Measurements from ENCODE around the gene TTC7B.

The TTC7B gene

DNA sequence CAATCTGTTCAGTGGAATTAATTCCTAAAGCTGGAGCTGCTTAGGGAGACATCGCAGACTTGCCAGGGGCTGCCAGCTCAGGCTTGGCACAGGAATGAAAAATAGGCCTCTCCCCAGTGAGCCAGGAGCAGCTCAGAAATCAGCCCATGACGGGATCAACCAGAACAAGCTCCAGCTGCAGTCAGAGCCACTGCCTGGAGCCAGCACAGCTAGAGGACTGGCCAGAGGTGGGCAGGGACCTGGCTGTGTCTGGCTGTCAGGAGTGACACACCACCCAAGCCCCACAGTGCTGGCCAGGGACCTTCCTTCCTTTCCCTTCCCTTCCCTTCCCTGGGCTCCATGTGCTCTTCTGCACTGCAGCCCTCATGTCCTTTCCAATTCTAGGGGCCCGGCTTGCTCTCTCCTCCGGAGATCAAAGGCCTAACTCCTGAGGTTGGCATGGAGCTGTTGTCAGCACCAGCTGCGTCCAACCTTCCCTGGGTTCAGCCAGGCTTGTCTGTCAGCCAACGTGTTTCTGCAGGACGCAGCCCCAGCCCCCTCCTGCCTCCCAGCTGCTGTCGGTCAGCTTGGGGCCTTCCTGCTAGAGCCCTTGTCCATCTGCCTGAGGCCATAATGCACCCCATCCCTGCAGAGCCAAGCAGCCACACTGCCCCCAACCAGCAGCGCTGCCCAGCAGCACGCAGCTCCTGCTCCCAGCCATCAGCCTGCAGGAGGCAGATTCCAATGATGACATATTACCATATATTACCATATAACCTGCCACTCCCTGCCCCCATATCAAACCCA lies 270.1 kb downstream of the TTC7B start:
- no peak for DNase-seq (ENCODE audit: low read depth in 2 of 2)

GRCh38 chr14:90545382-90545781 lies 270.8 kb downstream of the TTC7B start:
- no peak for DNase-seq (ENCODE audit: low read depth in 2 of 2)

- DNase-seq (ENCODE audit: low read depth in 2 of 2): no peak
Observed at GRCh38 chr14:90544971-90545370, 271.3 kb downstream of the TTC7B start.

- no peak for DNase-seq (ENCODE audit: low read depth in 2 of 2)
Observed at GRCh38 chr14:90544566-90544965, 271.7 kb downstream of the TTC7B start.

GRCh38 chr14:90543876-90544275 lies 272.4 kb downstream of the TTC7B start:
- no peak for DNase-seq (ENCODE audit: low read depth in 2 of 2)

DNA sequence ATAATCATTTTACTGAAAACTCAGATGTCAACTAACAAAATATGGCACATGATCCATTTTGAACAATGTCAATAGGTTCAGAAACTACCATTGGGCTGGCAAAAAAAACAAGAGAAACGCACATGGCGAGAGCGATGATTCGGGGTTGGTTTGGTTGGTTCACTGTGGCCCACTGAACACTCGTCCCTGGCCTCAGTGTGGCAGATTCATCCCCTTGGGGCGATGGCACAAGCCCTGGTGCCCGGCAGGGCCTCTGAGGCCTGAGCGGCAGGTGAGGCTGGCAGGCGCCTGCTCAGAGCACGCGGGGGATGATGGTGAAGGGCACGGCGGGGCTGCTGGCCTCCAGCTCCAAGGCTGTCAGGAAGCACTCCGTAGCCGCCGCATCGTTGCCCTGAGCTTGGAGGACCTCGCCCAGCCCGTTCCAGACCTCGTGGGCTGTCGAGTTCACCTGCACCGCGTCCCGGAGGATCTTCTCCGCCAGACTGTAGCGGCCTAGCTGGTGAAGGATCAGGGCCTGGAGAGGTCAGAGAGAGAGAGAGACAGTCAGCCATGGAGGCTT lies 275.1 kb downstream of the TTC7B start:
- no peak for DNase-seq (ENCODE audit: low read depth in 2 of 2)

DNA sequence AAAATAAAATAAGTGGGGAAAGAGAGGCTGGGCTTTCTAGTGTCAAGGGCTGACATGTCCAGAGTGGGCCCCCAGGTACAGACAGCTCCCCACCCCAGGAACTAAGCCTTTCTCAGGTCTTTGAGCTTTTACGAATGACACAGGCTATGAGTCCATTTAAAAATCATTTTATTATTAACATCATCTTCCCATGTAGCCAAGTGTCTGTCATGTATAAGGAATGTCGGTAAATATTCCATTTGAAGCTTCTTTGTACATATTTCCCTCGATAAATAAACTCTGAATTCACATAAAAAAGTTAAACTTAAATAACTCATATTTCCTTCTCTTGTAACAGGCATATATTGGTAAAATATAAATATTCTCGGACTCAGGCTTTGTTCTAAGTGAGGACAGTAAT lies 275.8 kb downstream of the TTC7B start:
- DNase-seq (ENCODE audit: low read depth in 2 of 2): no peak

GRCh38 chr14:90539996-90540395 lies 276.2 kb downstream of the TTC7B start:
- no peak for DNase-seq (ENCODE audit: low read depth in 2 of 2)

DNA sequence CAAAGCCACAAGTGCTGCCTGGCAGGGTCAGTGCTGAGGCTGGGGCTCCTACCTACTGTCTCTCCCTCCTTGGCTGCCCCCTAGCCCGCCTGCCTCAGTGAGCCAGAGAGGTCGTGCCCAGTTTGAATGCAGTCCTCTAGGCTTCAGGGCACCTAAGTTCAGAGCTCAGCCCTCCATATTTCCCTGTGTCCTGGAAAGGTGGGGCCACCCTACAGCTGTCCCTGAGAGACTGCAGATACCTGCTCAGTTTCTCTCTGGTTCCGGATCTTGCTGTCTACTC lies 276.8 kb downstream of the TTC7B start:
- no peak for DNase-seq (ENCODE audit: low read depth in 2 of 2)

GRCh38 chr14:90538716-90539495 lies 277.3 kb downstream of the TTC7B start:
- DNase-seq (ENCODE audit: low read depth in 2 of 2): no peak

- no peak for DNase-seq (ENCODE audit: low read depth in 2 of 2)
Observed at GRCh38 chr14:90538095-90538494, 278.1 kb downstream of the TTC7B start.

DNA sequence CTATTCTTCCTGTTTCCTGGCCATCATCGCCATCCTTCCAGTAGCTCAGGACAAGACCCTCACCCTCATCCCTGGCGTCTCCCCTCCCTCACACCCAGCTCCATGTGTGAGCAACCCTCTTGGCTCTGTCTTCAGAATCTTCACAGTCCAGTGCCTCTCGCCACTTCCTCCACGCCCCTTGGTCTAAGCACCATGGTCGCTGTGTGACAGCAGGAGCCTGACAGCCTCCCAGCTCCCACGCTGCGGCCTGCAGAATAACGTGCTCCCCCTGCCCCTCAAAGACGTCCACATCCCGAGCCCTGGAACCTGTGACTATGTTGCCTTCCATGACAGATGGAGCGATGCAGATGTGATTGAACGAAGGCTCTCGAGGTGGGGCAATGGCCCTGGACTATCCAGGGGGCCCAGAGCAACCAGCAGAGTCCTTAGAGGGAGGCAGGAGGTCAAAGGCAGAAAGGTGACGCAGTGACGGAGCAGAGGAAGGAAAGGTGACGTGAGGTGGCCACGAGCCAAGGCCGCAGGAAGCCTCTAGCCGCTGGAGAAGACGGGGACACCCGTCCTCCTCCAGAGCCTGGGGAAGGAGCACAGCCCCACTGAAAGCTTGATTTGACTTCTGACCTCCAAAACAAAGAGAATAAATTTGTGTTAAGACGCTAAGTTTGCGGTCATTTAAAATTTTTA lies 279.6 kb downstream of the TTC7B start:
- no peak for DNase-seq (ENCODE audit: low read depth in 2 of 2)

DNA sequence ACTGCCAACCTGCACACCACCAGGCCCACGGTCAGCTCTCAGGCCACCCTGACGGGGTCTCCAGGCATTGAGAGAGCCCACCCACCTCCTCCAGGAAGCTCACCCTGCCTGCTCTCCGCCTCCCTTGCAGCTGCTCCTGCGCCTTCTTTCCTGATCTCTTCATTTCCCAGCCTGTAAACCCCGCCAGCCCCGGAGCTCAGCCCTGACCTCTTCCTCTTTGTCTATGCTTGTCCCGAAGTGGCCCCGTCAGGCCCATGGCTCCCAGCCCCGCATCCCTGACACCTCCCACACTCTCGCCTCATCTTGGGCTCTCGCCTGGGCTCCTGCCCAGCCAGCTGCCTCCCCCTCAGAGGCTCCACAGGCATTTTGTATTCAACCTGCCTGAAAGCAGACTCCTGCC lies 280.1 kb downstream of the TTC7B start:
- DNase-seq (ENCODE audit: low read depth in 2 of 2): no peak

- no peak for DNase-seq (ENCODE audit: low read depth in 2 of 2)
Observed at GRCh38 chr14:90535556-90536090, 280.6 kb downstream of the TTC7B start.

GRCh38 chr14:90534838-90535555 lies 281.2 kb downstream of the TTC7B start:
- DNase-seq (ENCODE audit: low read depth in 2 of 2): no peak

GRCh38 chr14:90534091-90534837 lies 282.0 kb downstream of the TTC7B start:
- no peak for DNase-seq (ENCODE audit: low read depth in 2 of 2)

- DNase-seq (ENCODE audit: low read depth in 2 of 2): no peak
Observed at GRCh38 chr14:90533591-90534021, 282.6 kb downstream of the TTC7B start.

DNA sequence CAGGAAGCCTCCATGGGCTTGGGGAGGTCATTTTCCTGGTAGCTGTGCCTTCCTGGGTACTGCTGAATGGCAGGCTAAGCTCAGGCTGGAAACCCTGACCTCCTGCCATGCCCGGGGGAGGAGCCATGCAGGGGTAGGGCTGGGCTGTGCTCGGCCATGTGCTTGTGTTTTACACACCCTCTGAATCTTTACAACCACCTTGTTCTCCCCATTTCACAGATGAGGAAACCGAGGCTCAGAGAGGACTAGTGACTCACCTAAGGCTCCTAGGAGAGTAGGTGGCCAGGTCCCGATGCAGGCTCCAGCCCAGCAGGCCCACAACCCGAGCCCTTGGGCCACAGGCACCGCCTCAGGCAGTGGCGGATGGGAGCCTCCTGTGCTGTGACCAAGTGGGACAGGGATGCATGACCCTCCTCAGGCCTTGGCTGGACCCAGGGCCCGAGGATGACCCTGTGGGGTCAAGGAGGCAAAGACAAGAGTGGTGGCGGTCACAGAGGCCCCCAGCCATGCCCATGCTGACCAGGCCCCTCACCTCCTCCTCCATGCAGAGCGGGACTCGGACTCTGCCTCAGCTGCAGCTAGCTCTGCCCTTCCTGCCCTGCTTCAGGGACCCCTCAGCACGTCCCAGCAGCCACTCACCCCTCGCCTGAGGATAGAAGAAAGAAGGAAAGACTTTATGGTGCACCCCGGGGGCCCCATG lies 283.3 kb downstream of the TTC7B start:
- DNase-seq (ENCODE audit: low read depth in 2 of 2): no peak

- no peak for DNase-seq (ENCODE audit: low read depth in 2 of 2)
Observed at GRCh38 chr14:90531497-90531896, 284.7 kb downstream of the TTC7B start.

DNA sequence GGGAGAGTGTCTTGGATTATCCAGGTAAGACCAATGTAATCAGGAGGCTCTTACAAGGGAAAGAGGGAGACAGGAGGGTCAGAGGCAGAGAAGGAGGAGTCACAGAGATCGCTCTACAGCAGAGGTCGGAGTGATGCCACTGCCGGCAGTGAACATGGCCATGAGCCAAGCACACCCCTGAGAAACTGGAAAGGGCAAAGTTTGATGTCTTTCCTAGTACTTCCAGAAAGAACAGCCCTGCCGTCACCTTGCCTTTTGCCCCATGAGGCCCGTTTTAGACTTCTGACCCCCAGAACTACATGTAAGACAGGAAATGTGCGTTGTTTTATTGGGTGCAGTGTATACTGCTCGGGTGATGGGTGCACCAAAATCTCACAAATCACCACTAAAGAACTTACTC lies 285.7 kb downstream of the TTC7B start:
- no peak for DNase-seq (ENCODE audit: low read depth in 2 of 2)

All from stimulated activated CD4-positive, alpha-beta T cell treated with anti-CD3 and anti-CD28 coated beads, Interleukin-4, amount 100 ng/mL, for 48 hours (primary cell).